Stimulated activated CD4-positive, alpha-beta T cell treated with anti-CD3 and anti-CD28 coated beads, Interleukin-15, amount 100 ng/mL, for 24 hours (primary cell): ENCODE measurements around the gene SPCS1.
"Not testable (repeated sequence)": the region's sequence is repeated elsewhere in the genome, so short reads cannot be mapped to it uniquely, and the experiment has no call there.

Experiments
- DNase-seq: peaks from one replicate; pipeline ENCODE4 v3.0.0-alpha.2; 2020

Gene SPCS1

GRCh38 chr3:52695798-52696671 lies 9.9 kb upstream of the SPCS1 start:
- no peak for DNase-seq

DNA sequence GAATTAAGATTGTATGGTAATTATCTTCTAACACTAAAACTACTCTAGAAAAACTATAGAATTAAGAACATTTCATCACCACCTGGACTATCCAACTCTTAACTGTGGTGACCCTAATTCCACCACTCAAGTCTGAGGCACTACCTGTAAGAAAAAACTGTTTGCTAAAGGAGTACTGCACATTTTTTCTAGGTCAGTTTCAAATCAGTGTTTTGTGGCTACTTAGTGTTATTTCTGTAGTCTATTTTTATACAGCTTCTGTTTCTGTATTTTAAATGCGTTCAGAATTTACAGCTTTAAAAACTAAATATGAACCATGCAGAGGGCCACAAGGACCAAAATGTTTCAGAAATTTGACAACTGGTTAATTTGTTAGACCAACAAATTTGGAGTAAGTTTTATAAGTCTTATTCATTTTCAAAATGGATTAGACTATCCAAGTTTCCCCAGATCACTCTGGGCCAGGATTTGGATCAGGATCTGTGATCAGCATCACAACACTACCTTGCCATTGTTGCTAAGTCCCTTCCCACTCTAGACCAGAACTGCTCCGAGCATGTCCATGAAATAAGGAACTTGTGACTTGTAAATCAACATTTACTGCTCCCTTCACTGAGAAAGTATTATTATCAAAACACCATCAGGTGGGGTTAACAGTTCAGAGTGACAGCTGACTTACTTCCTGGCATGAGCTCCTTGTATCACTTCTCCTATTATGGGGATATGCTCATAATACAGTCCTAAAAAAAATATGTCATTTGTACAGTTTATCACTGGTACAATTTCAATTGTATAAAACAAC lies 8.9 kb upstream of the SPCS1 start:
- DNase-seq = no peak

DNA sequence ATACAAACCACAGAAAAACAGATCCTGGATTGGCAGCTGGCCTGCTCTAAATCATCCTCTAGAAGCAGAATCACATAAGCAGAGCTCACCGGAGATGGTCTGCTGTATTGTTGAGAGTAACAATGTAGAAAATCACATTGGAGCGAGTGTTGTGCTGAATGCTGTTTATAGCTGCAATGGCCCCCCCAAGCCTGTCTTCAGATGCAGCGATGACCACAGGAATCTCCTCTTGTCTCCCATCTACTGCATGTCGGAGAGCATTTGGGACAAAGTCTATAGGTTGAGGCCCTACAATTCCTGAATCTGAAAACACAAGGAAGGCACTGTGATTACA lies 8.3 kb upstream of the SPCS1 start:
- no peak for DNase-seq

GRCh38 chr3:52703341-52703740 lies 2.6 kb upstream of the SPCS1 start:
- DNase-seq = no peak

DNA sequence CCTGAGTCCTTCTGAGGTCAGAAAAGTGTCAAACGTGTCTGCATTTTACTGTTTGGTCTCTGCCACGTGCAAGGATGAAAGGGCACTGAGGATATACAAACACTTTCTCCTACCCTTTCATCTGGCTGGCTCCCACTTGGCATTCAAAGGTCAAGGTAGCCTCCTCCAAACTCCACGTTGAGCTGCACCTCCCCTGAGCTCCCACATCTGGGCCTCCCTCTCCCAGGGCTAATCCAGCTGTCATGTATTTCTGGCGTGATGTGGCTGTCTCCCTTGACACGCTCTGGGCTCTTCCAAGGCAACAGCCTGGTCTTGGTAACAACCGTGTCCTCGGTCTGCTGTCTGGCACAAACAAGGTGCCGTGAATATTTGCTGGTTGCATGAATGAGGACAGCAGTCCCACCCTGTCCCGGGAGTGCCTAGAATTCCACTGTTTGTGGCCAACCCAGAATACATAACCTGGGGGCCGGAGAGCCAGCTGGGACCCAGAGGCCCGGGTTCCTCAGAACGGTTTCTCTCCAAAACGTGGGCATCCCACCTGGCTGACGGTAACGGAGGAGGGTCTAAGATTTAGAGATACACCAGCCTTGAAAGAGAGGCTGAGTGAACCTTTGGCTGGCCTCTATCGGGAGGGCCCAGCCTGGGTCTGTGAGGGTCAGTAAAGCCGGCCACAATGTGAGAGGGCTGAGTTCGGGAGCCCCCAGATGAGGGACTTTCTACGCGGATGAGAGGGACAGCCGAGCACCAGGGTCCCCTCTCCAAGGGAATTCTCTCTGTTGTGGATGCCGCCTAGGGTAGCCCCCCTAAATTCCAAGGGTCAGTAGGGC lies 1.1 kb upstream of the SPCS1 start:
- DNase-seq = peak; percentile 28

DNA sequence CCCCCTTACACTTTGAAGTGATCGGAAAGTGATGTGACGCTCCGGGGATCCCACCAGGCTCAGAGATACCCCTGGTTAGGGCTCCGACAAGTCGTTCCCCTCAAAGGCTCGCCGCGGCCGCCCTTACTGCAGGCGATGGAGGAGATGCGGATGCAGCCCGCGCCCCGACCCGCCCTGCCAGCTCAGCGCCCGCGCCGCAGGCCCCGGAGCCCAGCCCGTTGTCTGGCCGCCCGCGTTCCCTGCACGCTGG lies 543 bp upstream of the SPCS1 start:
- no peak for DNase-seq

DNA sequence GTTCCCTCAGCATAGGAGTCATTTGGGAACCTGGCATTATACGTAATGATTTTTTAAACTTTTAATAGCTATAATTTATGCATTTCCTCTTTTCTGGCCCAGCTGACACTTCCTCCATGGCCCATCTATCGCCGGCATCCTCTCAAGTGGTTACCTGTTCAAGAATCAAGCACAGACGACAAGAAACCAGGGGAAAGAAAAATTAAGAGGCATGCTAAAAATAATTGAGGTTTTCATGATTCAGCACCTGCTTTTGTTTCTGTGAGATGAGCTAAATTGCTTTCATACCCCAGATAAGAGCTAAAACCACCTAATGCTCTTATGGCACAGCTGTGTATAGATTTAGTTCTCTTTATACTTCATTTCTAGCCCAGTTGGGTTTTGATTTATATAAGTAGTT lies 1.7 kb downstream of the SPCS1 start:
- DNase-seq = no peak

GRCh38 chr3:52710512-52710911 lies 4.6 kb downstream of the SPCS1 start:
- DNase-seq = no peak

- no peak for DNase-seq
Measured at GRCh38 chr3:52712291-52713212, 6.6 kb downstream of the SPCS1 start.

- no peak for DNase-seq
Measured at GRCh38 chr3:52714335-52715302, 8.7 kb downstream of the SPCS1 start.

- DNase-seq = no peak
Measured at GRCh38 chr3:52715714-52716305, 9.9 kb downstream of the SPCS1 start.

DNA sequence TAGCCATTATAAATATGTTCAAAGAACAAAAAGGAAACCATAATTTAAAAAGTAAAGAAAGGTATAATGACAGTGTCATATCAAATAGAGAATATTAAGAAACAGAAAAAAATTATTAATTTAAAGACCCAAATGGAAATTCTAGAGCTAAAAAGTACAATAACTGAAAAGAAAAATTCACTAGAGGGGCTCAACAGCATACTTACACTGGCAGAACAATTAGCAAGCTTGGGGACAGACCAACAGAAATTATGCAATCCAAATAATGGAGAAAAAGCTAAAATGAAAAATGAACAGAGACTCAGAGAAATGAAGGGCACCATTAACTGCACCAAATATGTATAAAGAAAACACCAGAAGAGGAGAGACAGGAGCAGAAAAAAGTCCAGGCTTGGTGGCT lies 13.7 kb downstream of the SPCS1 start:
- DNase-seq = no peak

GRCh38 chr3:52721002-52721729 lies 15.3 kb downstream of the SPCS1 start:
- no peak for DNase-seq

- DNase-seq = no peak
Measured at GRCh38 chr3:52721730-52722008, 15.8 kb downstream of the SPCS1 start.

DNA sequence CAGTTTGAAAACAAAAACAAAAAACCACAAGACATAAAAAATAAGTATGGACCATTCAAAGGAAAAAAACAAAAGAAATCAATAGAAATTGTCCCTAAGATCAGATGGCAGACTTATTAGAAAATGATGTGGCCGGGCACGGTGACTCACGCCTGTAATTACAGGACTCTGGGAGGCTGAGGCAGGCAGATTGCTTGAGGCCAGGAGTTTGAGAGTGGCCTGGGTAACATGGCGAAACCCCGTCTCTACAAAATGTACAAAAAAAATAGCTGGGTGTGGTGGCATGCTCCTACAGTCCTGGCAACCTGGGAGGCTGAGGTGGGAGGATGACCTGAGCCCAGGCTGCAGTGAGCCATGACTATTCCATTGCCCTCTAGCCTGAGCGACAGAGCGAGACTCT lies 16.6 kb downstream of the SPCS1 start:
- no peak for DNase-seq

GRCh38 chr3:52723935-52724334 lies 18.0 kb downstream of the SPCS1 start:
- DNase-seq = no peak

- no peak for DNase-seq
Measured at GRCh38 chr3:52724511-52724910, 18.6 kb downstream of the SPCS1 start.

DNA sequence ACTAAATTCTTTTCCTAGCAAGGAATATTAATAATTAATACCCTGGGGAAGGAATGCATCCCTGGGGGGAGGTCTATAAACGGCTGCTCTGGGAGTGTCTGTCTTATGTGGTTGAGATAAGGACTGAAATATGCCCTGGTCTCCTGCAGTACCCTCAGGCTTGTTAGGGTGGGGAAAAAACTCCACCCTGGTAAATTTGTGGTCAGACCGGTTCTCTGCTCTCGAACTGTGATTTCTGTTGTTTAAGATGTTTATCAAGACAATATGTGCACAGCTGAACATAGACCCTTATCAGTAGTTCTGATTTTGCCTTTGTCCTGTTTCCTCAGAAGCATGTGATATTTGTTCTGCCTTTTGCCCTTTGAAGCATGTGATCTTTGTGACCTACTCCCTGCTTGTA lies 22.8 kb downstream of the SPCS1 start:
- not testable (repeated sequence) for DNase-seq

GRCh38 chr3:52730681-52731080 lies 24.8 kb downstream of the SPCS1 start:
- DNase-seq = no peak

- no peak for DNase-seq
Measured at GRCh38 chr3:52731590-52731989, 25.7 kb downstream of the SPCS1 start.
